HEK293T (cell line): ENCODE measurements around the gene CLDN24.

Experiments used
- ARNT ChIP-seq: fragments of 450-650 bp; IDR thresholded peaks from 2 replicates; pipeline ENCODE4 v1.6.1; 2017; ENCODE audit warnings: mild to moderate bottlenecking
- ELF4 ChIP-seq: fragments of 450-650 bp; IDR thresholded peaks from 2 replicates; pipeline ENCODE4 v1.6.1; 2017; ENCODE audit warnings: antibody characterized with exemption
- FOXK2 ChIP-seq: fragments of 450-650 bp; IDR thresholded peaks from 2 replicates; pipeline ENCODE4 v1.6.1; 2016; ENCODE audit warnings: mild to moderate bottlenecking
- FOXM1 ChIP-seq: fragments of 450-650 bp; IDR thresholded peaks from 2 replicates; pipeline ENCODE4 v1.6.1; 2017; ENCODE audit warnings: mild to moderate bottlenecking, borderline replicate concordance
- SP1 ChIP-seq: fragments of 450-650 bp; IDR thresholded peaks from 2 replicates; pipeline ENCODE4 v1.6.1; 2017
- TARDBP ChIP-seq: fragments of 450-650 bp; IDR thresholded peaks from 2 replicates; pipeline ENCODE4 v1.6.1; 2016
- TF ChIP-seq, protein P1 (sequence below): fragments of 450-650 bp; IDR thresholded peaks from 2 replicates; pipeline ENCODE4 v1.6.1; 2016

DNA sequence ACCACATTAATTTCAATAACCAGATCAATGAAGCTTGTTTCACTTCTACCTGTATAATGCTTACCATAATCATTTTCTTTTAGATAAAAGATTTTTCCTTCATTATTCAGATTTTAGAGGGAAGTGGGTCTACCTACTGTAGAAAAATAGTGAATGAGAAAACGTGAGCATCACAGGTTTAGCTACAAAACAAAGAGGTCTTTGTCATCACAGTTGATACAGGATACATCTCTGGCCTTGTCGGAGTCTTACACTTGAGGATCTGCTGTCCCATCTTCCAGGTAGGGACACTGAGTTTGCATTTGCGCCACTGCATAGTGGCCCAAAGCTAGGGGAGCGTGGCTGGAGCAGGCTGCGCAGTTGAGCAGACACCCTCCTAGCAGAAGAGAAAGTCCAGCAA, 710 bp downstream of the CLDN24 start:
- TF ChIP-seq TARDBP = no peak
- TF ChIP-seq FOXK2 = no peak
- TF ChIP-seq ARNT = no peak
- no peak for TF ChIP-seq ELF4
- TF ChIP-seq, protein P1, sequence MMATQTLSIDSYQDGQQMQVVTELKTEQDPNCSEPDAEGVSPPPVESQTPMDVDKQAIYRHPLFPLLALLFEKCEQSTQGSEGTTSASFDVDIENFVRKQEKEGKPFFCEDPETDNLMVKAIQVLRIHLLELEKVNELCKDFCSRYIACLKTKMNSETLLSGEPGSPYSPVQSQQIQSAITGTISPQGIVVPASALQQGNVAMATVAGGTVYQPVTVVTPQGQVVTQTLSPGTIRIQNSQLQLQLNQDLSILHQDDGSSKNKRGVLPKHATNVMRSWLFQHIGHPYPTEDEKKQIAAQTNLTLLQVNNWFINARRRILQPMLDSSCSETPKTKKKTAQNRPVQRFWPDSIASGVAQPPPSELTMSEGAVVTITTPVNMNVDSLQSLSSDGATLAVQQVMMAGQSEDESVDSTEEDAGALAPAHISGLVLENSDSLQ = no peak
- no peak for TF ChIP-seq SP1
- TF ChIP-seq FOXM1 = no peak
